HEK293T (cell line): ENCODE measurements around the gene C16orf74.

Experiments
- ARNT ChIP-seq: fragments of 450-650 bp; IDR thresholded peaks from 2 replicates; pipeline ENCODE4 v1.6.1; 2017; ENCODE audit warnings: mild to moderate bottlenecking
- CTBP1 ChIP-seq: fragments of 450-650 bp; IDR thresholded peaks from 2 replicates; pipeline ENCODE4 v1.6.1; 2016; ENCODE audit warnings: borderline replicate concordance
- FOXK2 ChIP-seq: fragments of 450-650 bp; IDR thresholded peaks from 2 replicates; pipeline ENCODE4 v1.6.1; 2016; ENCODE audit warnings: mild to moderate bottlenecking
- FOXM1 ChIP-seq: fragments of 450-650 bp; IDR thresholded peaks from 2 replicates; pipeline ENCODE4 v1.6.1; 2017; ENCODE audit warnings: mild to moderate bottlenecking, borderline replicate concordance
- L3MBTL2 ChIP-seq: fragments of 450-650 bp; conservative IDR thresholded peaks from 2 replicates; pipeline ENCODE4 v1.6.1; 2016; ENCODE audit warnings: mild to moderate bottlenecking
- SP1 ChIP-seq: fragments of 450-650 bp; IDR thresholded peaks from 2 replicates; pipeline ENCODE4 v1.6.1; 2017

GRCh38 chr16:85709766-85710585 is 40.9 kb downstream of the C16orf74 start:
- TF ChIP-seq SP1 (no peak), ARNT (no peak), FOXM1 (no peak), CTBP1 (no peak), FOXK2 (no peak), L3MBTL2 (no peak)
